NCI-H1930 (cell line): ENCODE data around the gene CACNA1C.

Experiments used
- DNase-seq, 2 experiments: peaks; one replicate each; lab custom pipeline; 2025; lab: John Stamatoyannopoulos, UW

CACNA1C gene

GRCh38 chr12:2588345-2588744 is 535.6 kb downstream of the CACNA1C start:
- no peak for DNase-seq

GRCh38 chr12:2589381-2589780 is 536.6 kb downstream of the CACNA1C start:
- DNase-seq, result no peak

- no peak for DNase-seq
These were observed 540.3 kb downstream of the CACNA1C start for GRCh38 chr12:2593045-2593444.

DNA sequence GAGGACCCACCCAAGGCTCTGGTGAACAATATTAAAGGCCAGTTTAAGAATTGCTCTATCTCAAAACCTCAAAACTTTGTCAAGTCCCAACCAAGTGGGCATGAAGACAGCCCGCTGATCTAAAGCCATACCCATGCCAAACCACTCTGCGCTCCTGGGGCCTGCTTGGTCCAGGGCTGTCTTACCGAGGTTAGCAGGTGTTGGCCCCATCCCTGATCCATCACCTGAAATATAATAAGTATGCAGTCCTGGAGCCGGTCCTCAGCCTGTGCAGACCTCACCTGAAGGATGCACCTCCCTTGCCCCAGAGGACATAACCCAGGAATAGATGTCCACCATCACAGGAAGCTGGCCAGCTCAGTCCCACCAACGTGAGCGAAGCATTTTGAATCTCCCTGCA is 543.7 kb downstream of the CACNA1C start:
- no peak for DNase-seq

- DNase-seq, result no peak
These were observed 552.5 kb downstream of the CACNA1C start for GRCh38 chr12:2605301-2605700.

GRCh38 chr12:2606186-2606910 is 553.6 kb downstream of the CACNA1C start:
- DNase-seq, result no peak

GRCh38 chr12:2607881-2608607 is 555.3 kb downstream of the CACNA1C start:
- DNase-seq, result no peak

DNA sequence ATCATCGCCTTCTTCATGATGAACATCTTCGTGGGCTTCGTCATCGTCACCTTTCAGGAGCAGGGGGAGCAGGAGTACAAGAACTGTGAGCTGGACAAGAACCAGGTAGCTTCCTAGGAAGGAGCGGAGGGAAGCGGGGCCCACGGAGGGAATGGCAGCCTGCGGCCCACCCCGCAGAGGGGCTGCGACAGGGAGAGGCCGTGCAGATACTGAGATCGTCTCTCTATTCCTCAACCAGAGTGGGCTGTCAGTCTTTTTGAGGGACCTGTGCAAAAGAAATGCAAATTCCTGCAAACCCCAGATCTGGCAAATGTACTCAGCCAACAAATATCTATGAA is 555.8 kb downstream of the CACNA1C start:
- DNase-seq, result no peak

- no peak for DNase-seq
These were observed 556.2 kb downstream of the CACNA1C start for GRCh38 chr12:2609020-2609419.

- no peak for DNase-seq
These were observed 557.6 kb downstream of the CACNA1C start for GRCh38 chr12:2610358-2610757.

DNA sequence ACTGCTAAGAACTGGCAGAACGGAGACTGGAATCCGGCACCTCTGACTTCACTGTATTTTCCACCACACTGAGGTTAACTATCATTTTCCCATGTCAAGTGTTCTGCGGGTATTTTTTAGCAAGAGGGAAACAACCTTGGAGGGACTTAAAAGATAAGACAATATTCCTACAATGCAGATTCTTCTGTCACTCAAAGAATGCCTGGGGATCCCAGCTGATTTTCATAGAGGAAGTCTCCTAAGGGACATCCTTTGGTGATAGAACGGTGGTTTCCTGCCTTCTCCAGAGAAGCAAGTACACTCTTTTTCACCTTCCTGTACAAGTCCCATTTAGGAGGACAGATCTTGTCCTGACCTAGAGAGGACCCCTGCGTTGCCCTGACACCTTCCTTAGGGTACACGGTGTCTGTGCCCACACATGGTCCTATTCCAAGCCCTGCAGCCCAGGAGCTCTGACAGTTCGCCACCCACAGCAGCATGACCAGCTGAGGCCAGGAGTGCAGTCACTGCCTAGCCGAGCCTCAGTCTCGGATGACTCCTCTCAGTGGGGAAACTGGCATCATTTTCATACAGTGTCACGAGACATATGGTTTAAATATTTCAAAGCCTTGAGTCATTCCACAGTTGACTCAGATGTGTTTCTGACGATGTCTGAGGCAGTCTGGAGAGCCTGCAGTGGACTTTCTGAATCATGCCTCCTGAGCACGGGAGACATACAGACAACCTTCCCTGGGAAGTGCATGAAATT is 560.7 kb downstream of the CACNA1C start:
- no peak for DNase-seq

DNA sequence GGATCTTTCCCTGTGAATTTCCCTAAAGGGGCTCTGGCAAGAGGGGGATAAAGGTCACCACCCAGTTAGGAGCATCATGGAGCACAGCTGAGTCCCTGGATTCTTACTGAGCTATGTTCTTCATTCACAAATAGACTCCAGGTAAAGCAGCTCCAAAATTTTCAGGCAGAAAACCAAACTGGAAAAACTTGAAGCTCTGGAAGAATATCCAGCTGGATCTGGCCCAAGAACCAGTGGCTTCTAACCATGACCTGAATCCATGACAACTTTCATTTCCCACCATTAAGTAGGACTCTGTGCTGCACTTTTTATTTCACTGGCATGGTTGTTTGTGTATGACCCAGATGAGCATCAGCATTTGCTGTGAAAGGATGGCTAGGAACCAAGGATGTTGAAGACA is 561.6 kb downstream of the CACNA1C start:
- DNase-seq, result no peak

- DNase-seq, result no peak
These were observed 563.0 kb downstream of the CACNA1C start for GRCh38 chr12:2615665-2616402.

DNA sequence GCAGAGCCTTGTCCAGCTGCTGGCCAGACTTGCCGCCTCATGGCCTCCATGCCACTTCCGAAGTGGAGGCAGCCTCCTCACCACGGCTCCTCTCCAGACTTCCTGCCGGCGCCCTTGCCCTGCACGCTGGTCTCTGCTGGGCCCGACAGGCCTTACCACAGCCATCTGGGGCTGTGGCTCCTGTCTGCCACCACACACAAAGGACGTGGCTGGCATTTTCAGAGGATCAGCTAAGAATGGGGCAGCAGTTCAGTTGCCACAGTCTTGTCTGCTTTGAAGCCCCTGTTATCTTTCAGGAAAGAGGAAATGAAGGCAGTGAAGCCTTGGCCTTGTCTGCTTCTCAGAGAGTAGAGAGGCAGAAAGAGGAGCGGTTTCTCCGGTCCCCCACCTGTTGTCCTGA is 564.0 kb downstream of the CACNA1C start:
- DNase-seq, result no peak

- DNase-seq, result no peak
These were observed 564.6 kb downstream of the CACNA1C start for GRCh38 chr12:2617365-2617764.

DNA sequence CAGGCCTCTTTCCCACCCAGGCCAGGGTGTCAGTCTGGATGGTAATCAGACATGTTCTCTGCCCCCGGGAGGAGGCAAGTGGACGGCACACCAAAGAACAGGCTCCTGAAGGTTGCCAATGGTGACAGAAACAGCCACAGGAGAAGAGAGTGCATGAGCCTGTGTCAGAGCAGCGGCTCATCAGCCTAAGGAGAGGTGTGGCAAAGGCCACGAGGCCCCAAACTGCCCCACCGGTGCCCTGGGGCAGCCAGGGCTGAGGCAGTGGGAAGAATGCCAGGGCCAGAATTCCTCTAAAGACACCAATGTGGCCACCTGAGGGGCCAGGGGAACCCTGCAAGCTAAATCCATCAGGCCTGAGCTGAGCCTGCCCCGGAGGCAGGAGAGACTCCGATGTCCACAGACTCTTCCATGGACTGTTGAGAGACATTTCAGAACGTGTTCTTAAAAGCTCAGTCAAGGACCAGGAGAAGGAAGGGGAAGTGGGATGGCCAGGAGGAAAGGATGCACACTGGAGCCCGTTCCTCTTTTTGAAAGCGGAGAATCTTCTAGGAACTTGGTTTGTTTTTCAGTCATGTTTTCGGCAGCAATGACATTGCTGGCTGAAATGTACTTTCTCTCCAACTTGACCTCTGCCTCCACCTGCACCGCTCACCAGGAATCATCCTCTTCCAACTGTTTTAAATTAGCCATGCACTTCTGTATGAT is 565.7 kb downstream of the CACNA1C start:
- no peak for DNase-seq

DNA sequence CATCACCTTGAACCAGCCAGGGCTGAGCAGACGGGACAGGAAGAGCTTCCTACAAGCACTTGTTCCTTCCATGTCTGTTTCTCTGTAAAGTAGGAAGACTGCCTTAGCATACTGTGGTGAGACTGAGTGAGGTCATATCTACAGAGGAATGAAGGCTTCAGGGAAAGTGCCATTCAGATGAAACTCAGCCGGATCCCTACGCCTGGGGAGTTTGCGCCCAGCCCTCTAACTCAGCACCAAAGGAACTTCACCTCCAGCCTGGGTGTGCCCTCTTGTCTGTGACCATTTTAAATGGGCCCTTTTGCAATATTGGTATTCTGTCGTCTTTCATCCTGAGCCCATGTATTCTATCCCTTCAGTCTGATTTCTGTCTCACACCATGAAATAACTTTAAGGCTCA is 566.3 kb downstream of the CACNA1C start:
- no peak for DNase-seq

DNA sequence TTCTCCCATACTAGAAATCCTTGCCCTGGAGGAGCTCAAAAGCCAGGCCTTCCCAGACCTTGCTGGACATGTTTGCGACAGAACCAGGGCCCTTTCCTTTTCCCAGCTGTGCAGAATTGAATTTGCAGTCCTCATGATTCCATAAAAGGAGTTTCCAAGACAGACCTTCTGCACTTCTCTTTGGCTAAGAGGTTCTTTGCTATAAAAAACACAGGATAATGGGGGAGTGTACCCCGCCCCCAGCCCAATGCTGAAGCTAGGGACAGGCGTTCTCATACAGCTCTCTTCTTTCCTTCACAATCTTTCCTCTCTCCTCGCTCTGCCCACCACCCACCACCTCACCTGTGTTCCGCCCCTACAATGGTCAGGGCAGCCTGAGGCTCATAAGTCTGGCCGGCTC is 569.7 kb downstream of the CACNA1C start:
- DNase-seq, result no peak

DNA sequence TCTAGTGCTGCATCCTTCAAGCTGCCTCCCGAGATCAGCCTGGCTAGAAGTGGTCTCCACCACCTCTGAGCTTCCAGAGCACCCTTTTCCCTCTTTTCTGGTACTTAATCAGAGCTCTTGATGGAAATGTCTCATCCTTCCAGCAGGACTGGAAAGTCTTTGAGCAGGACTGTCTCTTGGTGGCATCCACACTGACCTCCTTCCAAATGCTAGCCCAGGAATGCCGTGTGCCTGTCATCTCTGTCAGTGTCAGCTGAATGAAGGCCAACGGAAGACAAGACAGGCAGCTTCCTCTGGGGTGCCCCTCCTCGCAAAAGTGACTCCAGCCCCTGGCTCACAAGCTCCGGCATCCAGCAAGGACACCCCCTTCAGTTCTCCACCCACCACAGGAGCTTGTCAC is 570.7 kb downstream of the CACNA1C start:
- no peak for DNase-seq

DNA sequence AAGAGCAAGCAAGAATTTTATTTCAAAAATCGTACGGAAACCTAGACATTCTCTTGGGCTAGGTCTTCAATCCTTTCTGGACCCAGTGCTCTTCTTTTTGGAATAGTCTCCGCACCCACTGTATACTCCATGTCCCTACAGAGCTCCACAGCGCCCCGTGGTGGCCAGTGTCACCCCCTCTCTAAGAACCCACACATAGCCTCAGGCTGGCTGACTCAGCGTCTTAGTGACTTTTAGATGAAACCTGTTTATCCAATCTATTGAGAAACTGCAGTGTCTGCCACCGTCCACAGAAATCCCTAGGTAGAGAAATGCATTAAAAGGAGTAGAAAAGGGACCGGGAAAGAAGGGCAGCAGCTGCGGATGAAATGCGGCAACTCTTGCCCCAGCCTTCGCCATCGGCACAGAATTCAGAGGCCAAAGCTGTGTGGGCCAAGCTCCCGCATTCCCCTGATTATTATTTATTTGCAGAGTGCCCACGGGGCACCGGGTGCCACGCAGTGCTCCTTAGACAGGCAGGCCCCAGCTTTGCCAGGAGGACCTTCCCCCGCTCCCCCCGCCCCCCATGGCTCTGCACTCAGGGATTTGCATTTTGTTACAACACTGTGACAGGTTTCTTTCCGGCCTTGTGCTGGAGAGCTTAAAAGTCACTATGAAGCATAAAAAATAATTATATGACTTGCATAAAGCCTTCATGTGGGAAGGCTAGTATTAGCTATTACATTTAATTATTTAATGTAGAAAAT is 571.9 kb downstream of the CACNA1C start:
- DNase-seq, result no peak

DNA sequence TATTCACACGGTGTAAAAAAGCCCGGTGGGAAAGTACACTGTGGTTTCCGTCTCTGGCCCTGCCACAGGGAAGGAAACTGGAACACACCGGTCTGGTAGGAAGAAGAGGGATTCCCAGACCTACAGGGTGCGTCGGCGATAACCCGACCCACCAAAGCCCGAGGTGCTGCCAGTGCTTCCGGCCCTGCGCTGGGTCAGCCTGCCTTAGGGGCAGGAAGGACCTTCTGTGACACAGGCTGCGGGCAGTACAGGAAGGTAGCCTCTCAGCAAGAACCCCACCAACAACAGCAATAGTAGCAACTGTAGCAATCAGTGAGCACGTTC is 572.5 kb downstream of the CACNA1C start:
- DNase-seq, result no peak
